ENCODE results near the gene CHTF18. TPM values are rescaled to one million over a fixed set of nuclear protein-coding genes. Genes with fewer than 3 reads are reported as not detected.
"Not testable (repeated sequence)": the region's sequence is repeated elsewhere in the genome, so short reads cannot be mapped to it uniquely, and the experiment has no call there.

CHTF18 gene
- total RNA-seq, 1 donor: 13.8 TPM

DNA sequence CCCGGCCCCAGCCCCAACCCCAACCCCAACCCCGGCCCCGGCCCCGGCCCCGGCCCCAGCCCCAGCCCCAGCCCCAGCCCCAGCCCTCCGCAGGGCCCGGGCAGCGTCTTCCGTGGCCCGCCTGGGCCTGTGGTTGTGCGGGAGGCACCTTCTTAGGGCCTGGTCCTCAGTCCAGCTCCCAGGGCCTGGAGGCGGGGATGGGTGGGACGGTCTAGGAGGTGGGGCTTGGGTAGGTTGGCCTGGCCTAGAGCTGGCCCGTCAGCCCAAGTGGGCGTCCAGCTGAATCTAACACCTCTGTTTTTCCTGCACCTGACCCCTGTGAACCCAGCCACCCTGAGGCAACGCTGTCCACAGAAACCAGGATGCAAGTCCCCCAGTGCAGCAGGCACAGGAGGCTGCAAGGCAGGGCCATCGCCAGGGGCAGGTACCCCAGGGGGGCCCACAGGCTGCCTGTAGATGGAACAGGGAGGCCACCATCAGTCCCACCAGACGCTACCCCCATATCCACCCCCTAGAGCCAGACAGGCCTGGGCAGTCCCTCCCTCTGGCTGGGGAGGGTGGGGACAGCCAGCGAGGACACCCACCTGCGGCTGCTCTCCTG lies 19.1 kb upstream of the CHTF18 start:
- TF ChIP-seq, protein P1, sequence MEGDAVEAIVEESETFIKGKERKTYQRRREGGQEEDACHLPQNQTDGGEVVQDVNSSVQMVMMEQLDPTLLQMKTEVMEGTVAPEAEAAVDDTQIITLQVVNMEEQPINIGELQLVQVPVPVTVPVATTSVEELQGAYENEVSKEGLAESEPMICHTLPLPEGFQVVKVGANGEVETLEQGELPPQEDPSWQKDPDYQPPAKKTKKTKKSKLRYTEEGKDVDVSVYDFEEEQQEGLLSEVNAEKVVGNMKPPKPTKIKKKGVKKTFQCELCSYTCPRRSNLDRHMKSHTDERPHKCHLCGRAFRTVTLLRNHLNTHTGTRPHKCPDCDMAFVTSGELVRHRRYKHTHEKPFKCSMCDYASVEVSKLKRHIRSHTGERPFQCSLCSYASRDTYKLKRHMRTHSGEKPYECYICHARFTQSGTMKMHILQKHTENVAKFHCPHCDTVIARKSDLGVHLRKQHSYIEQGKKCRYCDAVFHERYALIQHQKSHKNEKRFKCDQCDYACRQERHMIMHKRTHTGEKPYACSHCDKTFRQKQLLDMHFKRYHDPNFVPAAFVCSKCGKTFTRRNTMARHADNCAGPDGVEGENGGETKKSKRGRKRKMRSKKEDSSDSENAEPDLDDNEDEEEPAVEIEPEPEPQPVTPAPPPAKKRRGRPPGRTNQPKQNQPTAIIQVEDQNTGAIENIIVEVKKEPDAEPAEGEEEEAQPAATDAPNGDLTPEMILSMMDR (IDR thresholded peaks at IDR 0.05; ENCODE audit: insufficient read depth, low read depth, low read length): no peak
- no peak for DNase-seq (ENCODE audit: low read depth)
- no peak overlapping the region for H3K4me3 ChIP-seq (ENCODE audit: low read depth, low read length)

DNA sequence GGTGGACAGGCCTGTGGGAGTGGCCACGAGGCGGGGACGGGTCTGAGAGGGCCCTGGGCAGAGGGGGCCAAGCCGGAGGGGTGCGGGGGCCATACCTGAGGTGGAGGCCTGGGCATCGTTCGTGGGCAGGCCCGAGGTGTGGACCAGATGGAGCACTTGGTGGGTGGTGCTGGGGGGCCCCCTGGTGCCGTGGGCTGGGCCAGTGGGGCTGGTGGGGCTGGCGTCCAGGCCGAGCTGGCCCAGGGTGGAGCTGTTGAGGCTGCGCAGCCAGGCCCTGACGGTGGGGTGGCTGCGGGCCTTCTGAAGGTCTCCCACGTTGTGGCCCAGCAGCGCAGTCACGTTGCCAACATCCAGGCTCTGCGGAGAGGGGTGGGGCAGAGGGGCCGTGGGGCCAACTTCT lies 18.5 kb upstream of the CHTF18 start:
- no peak for DNase-seq (ENCODE audit: low read depth)
- no peak overlapping the region for H3K4me3 ChIP-seq (ENCODE audit: low read depth, low read length)
- TF ChIP-seq, protein P1 (IDR thresholded peaks at IDR 0.05; ENCODE audit: insufficient read depth, low read depth, low read length): no peak

DNA sequence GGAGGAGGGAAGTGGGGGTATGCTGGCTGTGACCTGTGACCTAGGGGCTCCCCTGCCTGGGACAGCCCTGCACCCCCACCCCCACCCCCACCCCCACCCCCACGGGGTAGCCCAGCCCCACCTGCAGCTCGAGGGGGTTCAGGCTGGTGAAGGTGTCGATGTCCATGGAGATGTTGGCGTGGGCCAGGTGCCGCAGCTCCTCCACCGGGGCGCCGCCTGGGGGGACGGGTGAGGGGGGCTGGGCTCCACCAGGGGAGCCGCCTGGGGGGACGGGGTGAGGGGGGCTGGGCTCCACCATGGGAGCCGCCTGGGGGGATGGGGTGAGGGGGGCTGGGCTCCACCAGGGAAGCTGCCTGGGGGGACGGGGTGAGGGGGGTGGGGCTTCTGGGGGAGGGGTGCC lies 18.0 kb upstream of the CHTF18 start:
- no peak for DNase-seq (ENCODE audit: low read depth)
- TF ChIP-seq, protein P1 (IDR thresholded peaks at IDR 0.05; ENCODE audit: insufficient read depth, low read depth, low read length): no peak
- no peak overlapping the region for H3K4me3 ChIP-seq (ENCODE audit: low read depth, low read length)

DNA sequence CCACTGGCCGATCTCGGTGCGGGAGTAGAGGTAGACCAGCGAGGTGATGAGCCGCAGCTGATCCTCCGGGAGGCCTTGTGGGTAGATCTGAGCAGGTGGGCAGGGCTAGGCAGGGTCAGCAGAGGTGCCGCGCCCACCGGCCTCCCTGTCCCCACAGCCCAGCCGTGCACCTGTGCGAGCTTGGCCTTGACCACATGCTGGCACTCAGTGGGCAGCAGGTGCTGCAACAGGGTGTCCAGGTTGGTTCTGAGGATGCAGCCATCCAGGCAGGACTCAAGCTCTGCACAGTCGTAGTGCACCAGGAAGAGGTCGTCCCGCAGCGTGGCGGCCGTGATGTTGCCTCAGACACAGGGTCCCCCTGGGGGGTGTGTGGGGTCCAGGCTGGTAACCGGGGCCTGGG lies 15.5 kb upstream of the CHTF18 start:
- DNase-seq (ENCODE audit: low read depth): no peak
- no peak overlapping the region for H3K4me3 ChIP-seq (ENCODE audit: low read depth, low read length)
- TF ChIP-seq, protein P1 (IDR thresholded peaks at IDR 0.05; ENCODE audit: insufficient read depth, low read depth, low read length): no peak

DNA sequence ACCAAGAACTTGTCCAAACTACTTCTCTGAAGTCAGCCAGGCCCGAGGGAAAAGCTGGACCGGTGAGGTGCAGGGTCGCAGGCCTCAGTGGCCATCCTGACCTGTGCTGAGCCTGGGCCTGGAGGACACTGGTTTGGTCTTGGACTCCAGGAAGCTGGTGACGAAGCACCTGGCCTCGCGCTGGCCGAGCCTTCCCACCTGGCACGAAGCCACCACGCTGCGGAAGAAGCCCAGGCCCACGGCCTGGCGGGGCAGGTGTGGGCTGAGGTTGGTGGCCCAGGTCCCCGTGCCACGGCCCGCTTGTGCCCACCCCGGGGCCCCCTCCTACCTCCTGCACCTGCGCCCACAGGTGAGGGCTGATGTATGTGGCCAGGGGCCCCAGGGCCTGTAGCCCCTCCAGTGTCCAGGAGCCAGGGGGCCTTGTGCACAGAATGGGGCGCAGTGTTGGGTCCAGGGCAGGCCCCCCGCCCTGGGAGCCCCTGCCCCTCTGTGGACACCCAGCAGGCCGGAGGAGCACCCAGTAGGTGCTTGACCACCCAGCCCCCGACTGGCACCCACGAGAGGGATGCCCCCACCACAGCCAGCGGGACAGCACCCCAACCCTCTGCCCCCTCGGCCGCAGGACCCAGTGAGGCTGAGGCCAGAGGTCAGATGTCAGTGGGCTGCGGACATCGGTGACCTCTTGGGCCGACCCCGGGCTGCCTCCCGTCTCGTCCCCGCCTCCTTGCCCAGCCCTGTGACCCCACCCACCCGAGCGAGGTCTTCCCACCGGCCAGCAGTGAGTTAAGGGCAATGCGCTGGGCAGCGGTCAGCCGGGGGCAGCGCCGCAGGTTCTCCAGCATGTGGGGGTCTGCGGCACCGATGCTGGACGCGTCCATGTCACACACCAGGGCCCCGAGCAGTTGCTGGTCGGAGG lies 14.1 kb upstream of the CHTF18 start:
- TF ChIP-seq, protein P1 (IDR thresholded peaks at IDR 0.05; ENCODE audit: insufficient read depth, low read depth, low read length): no peak
- no peak for DNase-seq (ENCODE audit: low read depth)
- H3K4me3 ChIP-seq (ENCODE audit: low read depth, low read length): no peak overlapping the region

DNA sequence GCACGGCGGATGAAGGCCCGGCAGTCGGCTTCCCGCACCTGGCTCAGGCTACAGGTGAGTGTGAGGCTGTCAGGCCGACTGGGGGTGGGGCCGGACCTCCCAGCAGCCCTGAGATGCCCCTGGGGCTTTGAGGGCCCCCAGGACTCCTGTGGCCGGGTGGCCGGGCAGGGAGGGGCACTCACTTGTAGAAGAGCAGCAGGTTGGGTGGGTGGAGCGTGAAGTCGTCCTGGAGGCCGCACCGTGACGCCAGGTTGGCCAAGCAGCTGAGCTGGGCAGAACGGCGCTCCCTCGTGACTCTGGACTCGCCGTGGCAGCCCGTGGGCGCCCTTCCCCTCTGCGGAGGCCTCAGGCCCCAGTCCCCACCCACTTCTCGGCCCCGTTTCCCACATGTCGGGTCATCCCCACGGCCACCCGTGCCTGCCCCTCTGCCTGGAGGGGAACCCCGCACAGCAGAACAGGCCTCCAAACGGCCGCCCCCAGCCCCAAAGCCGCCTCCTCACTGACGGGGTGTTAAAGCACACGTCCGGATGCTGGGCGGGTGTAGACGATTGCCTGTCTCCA lies 13.1 kb upstream of the CHTF18 start:
- DNase-seq (ENCODE audit: low read depth): no peak
- TF ChIP-seq, protein P1 (IDR thresholded peaks at IDR 0.05; ENCODE audit: insufficient read depth, low read depth, low read length): no peak
- H3K4me3 ChIP-seq (ENCODE audit: low read depth, low read length): no peak overlapping the region

DNA sequence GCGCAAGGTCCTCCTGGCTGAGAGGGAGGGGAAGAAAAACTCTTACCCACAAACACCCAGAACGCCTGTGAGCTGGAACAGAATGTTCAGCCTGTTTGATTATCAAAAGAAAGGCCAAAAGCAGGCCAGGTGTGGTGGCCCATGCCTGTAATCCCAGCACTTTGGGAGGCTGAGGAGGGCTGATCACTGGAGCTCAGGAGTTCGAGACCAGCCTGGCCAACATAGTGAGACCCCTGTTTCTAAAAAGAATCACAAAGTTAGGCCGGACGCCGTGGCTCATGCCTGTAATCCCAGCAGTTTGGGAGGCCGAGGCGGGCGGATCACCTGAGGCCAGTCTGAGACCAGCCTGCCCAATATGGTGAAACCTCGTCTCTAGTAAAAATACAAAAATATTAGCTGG lies 12.1 kb upstream of the CHTF18 start:
- DNase-seq (ENCODE audit: low read depth); H3K4me3 ChIP-seq (ENCODE audit: low read depth, low read length): not testable (repeated sequence)

All from fibroblast of villous mesenchyme (primary cell).